ENCODE data around the gene MRPL9. TPM values are rescaled to one million over a fixed set of nuclear protein-coding genes. Genes with fewer than 3 reads are reported as not detected.

The MRPL9 gene
- total RNA-seq, 1 donor from 2014 or later, result 75.0 TPM

- Mint-ChIP-seq H3K4me1 (ENCODE audit: low read depth, unreplicated experiment) (peaks cover 62% of the 10 kb centered on the region), H3K36me3 (ENCODE audit: unreplicated experiment) (peaks cover 11% of the 10 kb centered on the region), H3K27ac (ENCODE audit: unreplicated experiment) (peak overlapping the region; percentile 96), H3K4me3 (ENCODE audit: unreplicated experiment) (peak overlapping the region; percentile 100), H3K9me3 (ENCODE audit: unreplicated experiment) (peaks cover 18% of the 10 kb centered on the region), H3K27me3 (ENCODE audit: unreplicated experiment) (peaks cover 21% of the 10 kb centered on the region)
- peak; percentile 82 for DNase-seq
- peak; percentile 79 for TF ChIP-seq CTCF (IDR thresholded peaks at IDR 0.05; ENCODE audit: partially characterized antibody, unreplicated experiment)
Measured at GRCh38 chr1:151715726-151716404, 47.4 kb downstream of the MRPL9 start.

DNA sequence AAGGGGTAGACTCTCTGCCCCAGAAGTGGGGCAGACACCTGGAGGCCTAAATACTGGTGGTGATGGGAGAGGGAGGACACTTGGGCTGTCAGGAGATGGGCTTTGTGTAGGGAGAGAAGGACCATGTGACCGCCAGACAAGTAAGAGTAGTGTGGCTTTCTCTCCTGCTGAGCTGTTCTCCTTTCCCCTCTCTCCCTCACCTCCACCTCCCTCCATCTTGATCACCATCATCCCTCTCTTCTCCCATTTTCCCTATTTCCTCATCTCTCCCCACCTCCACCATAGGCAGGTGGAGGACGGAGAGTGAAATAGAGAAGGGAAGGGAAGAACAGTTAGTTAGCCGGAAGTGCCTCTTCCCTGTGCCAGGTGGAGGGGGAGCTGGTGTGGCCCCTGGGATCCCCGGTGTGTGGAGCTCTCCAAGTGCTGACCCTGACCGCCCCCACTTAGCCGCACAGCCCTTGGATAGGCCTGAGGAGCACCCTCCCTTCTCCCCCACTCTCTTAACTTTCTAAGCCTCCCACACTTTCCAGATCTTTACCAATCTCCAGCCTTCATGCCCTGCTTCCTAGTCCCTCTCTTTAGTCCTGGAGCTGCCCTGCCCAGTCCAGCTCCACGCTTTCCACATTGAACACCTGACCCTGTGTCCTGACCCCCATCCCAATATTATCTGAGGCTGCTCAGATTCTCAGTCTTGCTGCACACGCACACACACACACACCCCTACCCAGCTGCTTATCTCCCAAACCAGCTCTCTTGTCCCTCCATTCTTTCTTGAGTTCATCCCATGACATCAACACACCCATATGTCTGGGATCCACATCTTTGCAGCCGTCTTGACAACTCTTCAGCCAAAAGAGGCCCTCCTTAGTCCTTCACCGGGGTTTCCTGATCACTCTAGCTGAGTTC, 48.2 kb downstream of the MRPL9 start:
- H3K36me3 Mint-ChIP-seq (ENCODE audit: unreplicated experiment), result peaks cover 11% of the 10 kb centered on the region
- DNase-seq, result no peak
- peaks cover 57% of the 10 kb centered on the region for H3K4me1 Mint-ChIP-seq (ENCODE audit: low read depth, unreplicated experiment)
- H3K9me3 Mint-ChIP-seq (ENCODE audit: unreplicated experiment), result peaks cover 22% of the 10 kb centered on the region
- peaks cover 18% of the 10 kb centered on the region for H3K27me3 Mint-ChIP-seq (ENCODE audit: unreplicated experiment)
- peak overlapping the region; percentile 100 for H3K4me3 Mint-ChIP-seq (ENCODE audit: unreplicated experiment)
- peak overlapping the region; percentile 96 for H3K27ac Mint-ChIP-seq (ENCODE audit: unreplicated experiment)
- no peak for TF ChIP-seq CTCF (IDR thresholded peaks at IDR 0.05; ENCODE audit: partially characterized antibody, unreplicated experiment)

DNA sequence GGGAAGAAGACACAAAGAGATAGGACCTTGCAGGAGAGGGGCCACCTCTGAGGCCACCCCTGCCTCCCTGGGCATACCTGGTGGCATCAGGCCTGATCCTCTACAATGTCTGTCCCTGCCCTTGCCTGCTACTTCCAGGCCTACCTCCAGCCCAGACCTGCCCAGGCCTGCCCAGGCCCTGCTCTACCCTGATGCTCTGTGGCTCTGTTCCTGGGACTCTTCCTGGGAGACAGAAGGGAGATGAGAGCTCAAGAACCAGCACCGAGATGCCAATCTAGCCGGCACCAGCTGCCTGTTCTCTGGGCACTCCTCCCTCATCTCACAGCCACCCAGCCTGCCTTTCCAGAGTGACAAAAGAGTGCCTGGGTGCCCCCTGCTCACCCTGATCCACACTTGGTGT, 49.4 kb downstream of the MRPL9 start:
- Mint-ChIP-seq H3K27me3 (ENCODE audit: unreplicated experiment) (peaks cover 19% of the 10 kb centered on the region), H3K36me3 (ENCODE audit: unreplicated experiment) (peaks cover 11% of the 10 kb centered on the region), H3K27ac (ENCODE audit: unreplicated experiment) (peak overlapping the region; percentile 22), H3K9me3 (ENCODE audit: unreplicated experiment) (peaks cover 22% of the 10 kb centered on the region), H3K4me1 (ENCODE audit: low read depth, unreplicated experiment) (peaks cover 64% of the 10 kb centered on the region), H3K4me3 (ENCODE audit: unreplicated experiment) (peak overlapping the region; percentile 100)
- no peak for TF ChIP-seq CTCF (IDR thresholded peaks at IDR 0.05; ENCODE audit: partially characterized antibody, unreplicated experiment)
- DNase-seq, result no peak

DNA sequence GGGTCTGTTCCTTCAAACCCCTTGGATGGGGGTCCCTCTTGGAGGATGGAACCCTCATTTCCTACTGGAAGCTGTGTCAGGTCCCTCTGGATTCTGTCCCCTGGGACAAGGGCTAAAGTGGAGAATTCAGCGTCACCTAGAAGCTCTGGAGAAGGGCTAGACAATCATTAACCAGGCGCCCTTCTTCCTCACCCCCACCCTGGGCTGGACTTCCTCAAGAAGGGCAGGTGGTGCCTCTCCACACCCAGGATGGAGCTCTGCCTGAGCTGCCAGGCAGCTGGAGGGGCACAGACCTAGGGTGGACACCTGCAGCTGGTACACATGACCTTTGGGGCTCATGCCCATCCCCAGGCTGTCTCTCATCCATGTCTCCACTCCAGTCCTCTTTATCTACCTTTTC, 50.3 kb downstream of the MRPL9 start:
- H3K9me3 Mint-ChIP-seq (ENCODE audit: unreplicated experiment), result peaks cover 21% of the 10 kb centered on the region
- no peak overlapping the region for H3K27ac Mint-ChIP-seq (ENCODE audit: unreplicated experiment)
- H3K27me3 Mint-ChIP-seq (ENCODE audit: unreplicated experiment), result peaks cover 19% of the 10 kb centered on the region
- H3K4me3 Mint-ChIP-seq (ENCODE audit: unreplicated experiment), result peak overlapping the region; percentile 100
- H3K4me1 Mint-ChIP-seq (ENCODE audit: low read depth, unreplicated experiment), result peaks cover 56% of the 10 kb centered on the region
- no peak for TF ChIP-seq CTCF (IDR thresholded peaks at IDR 0.05; ENCODE audit: partially characterized antibody, unreplicated experiment)
- no peak for DNase-seq
- H3K36me3 Mint-ChIP-seq (ENCODE audit: unreplicated experiment), result peaks cover 11% of the 10 kb centered on the region
